ENCODE measurements around the gene ARHGAP30. TPM values are rescaled to one million over a fixed set of nuclear protein-coding genes. Genes with fewer than 3 reads are reported as not detected.
A peak's percentile ranks its signal among the peaks of the same experiment; 100 is the strongest.
"Not testable (repeated sequence)": the region's sequence is repeated elsewhere in the genome, so short reads cannot be mapped to it uniquely, and the experiment has no call there.

ARHGAP30 gene
- total RNA-seq, 3 donors from 2014 or later = 3.8 to 9.0 (median 8.1) TPM

- DNase-seq (no peak), ATAC-seq (no peak)
- TF ChIP-seq CTCF (IDR thresholded peaks at IDR 0.05) = no peak
- Histone ChIP-seq H3K9me3 (no peaks in the 10 kb centered on the region), H3K4me1 (ENCODE audit: low read depth) (peaks cover 27% of the 10 kb centered on the region), H3K4me3 (no peak overlapping the region), H3K36me3 (ENCODE audit: low read depth) (no peaks in the 10 kb centered on the region)
- intact Hi-C loops (cut with DNase I, micrococcal nuclease) = no loop called here
Measured at GRCh38 chr1:161017756-161018630, 51.7 kb downstream of the ARHGAP30 start.

- ATAC-seq; intact Hi-C loops (cut with DNase I, micrococcal nuclease); H3K36me3 ChIP-seq (ENCODE audit: low read depth); H3K4me3 ChIP-seq; H3K9me3 ChIP-seq; DNase-seq: not testable (repeated sequence)
- peaks cover 31% of the 10 kb centered on the region for H3K4me1 ChIP-seq (ENCODE audit: low read depth)
Measured at GRCh38 chr1:161017181-161017580, 52.5 kb downstream of the ARHGAP30 start.

GRCh38 chr1:161016683-161017082, 53.0 kb downstream of the ARHGAP30 start:
- H3K4me3 ChIP-seq; H3K36me3 ChIP-seq (ENCODE audit: low read depth); intact Hi-C loops (cut with DNase I, micrococcal nuclease); H3K9me3 ChIP-seq; DNase-seq; ATAC-seq: not testable (repeated sequence)
- peaks cover 31% of the 10 kb centered on the region for H3K4me1 ChIP-seq (ENCODE audit: low read depth)

- ATAC-seq (peak; percentile 95), DNase-seq (peak; percentile 87 to 94 (median 93))
- TF ChIP-seq CTCF (IDR thresholded peaks at IDR 0.05) = no peak
- H3K4me3 ChIP-seq = no peak overlapping the region
- H3K4me1 ChIP-seq (ENCODE audit: low read depth) = peaks cover 31% of the 10 kb centered on the region
- H3K9me3 ChIP-seq = no peaks in the 10 kb centered on the region
- no peaks in the 10 kb centered on the region for H3K36me3 ChIP-seq (ENCODE audit: low read depth)
- intact Hi-C loops (cut with DNase I, micrococcal nuclease) = no loop called here
Measured at GRCh38 chr1:161013488-161014230, 56.0 kb downstream of the ARHGAP30 start.

GRCh38 chr1:161013131-161013487, 56.6 kb downstream of the ARHGAP30 start:
- TF ChIP-seq CTCF (IDR thresholded peaks at IDR 0.05) = no peak
- intact Hi-C loops (cut with DNase I, micrococcal nuclease) = no loop called here
- Histone ChIP-seq H3K36me3 (ENCODE audit: low read depth) (no peaks in the 10 kb centered on the region), H3K4me1 (ENCODE audit: low read depth) (peaks cover 27% of the 10 kb centered on the region), H3K4me3 (no peak overlapping the region), H3K9me3 (no peaks in the 10 kb centered on the region)
- ATAC-seq (no peak), DNase-seq (no peak)

- peaks cover 26% of the 10 kb centered on the region for H3K4me1 ChIP-seq (ENCODE audit: low read depth)
- no peaks in the 10 kb centered on the region for H3K36me3 ChIP-seq (ENCODE audit: low read depth)
- ATAC-seq = no peak
- no peak for TF ChIP-seq CTCF (IDR thresholded peaks at IDR 0.05)
- H3K9me3 ChIP-seq = no peaks in the 10 kb centered on the region
- DNase-seq = no peak
- no peak overlapping the region for H3K4me3 ChIP-seq
- intact Hi-C loops (cut with DNase I, micrococcal nuclease) = no loop called here
Measured at GRCh38 chr1:161012420-161012819, 57.3 kb downstream of the ARHGAP30 start.
